ELR (cell line): ENCODE measurements around the gene VDAC2.
A peak's percentile ranks its signal among the peaks of the same experiment; 100 is the strongest.
"Not testable (repeated sequence)": the region's sequence is repeated elsewhere in the genome, so short reads cannot be mapped to it uniquely, and the experiment has no call there.

Experiments used
- DNase-seq: peaks from one replicate; pipeline ENCODE4 v3.0.0-alpha.2; 2015; ENCODE audit warnings: low read depth

The VDAC2 gene

DNA sequence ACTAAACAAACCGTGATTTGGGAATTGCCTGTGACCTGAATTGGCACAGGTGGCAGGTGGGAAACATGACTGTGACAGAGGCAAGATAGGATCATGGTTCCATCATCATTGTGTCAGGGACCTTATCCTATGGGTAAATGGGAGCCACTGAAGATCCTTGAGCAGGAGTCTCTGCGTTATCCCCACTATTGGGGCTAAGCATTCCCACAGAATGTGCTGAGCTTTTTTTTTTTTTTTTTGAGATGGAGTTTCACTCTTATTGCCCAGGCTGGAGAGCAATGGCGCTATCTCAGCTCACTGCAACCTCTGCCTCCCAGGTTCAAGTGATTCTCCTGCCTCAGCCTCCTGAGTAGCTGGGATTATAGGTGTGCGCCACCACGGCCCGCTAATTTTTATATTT, 10.6 kb upstream of the VDAC2 start:
- DNase-seq = not testable (repeated sequence)

DNA sequence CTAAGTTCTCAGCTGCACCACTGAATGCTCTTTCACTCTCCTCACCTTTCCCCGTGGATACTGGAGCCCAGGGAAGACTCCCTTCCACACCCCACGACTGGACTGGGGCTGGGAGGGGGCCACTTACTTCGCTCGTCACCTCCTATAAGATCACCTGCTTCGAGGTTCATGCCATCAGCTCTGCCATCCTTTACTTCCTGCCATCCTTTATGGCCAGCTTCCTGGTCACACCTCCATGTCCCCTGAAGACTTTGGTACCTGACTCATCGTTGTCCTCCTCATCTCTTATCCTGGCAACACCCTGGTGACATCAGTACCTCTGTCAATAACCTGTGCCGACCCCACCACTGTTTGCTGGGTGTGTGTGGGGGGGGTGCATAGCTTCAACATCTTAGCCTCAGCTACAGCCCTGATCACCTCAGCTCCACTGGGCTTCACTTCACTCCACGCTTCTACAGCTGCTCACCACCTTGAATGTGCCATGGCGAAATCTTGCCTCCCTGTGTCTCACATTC, 8.7 kb upstream of the VDAC2 start:
- no peak for DNase-seq

DNA sequence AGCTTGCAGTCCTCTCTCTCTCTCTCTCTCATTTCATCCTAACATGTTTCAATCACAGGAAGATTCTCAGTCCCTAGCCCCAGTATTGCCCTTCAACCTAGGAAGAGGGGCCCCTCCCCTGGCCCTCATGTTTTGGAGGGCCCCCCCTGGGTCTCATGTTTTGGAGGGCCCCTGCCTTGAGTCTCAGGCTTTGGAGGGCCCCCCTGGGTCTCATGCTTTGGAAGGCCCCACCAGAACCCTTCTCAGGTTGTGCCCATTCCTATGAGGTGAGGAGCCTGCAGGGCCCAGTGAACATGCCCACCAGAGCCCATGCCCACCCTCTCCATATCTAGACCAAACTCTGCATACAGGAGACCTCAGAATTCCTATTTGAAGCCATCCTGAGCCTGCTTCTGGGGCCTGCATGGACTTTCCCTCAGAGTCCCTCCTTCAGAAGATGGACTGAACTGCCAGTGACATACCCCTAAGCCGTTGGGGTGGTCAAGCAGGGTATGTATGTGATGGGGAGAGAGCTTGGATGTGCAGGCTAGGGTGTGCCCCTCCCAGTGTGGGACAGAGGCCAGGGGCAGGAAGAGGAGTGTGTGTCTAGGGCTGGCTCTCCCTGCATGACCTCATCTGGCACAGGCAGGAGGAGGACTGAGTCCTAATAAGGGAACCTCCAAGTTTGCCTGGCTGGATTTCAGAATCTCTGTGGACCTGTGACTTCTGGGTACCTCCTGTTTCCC, 8.1 kb upstream of the VDAC2 start:
- peak; percentile 49 for DNase-seq

- not testable (repeated sequence) for DNase-seq
These were observed 7.5 kb upstream of the VDAC2 start for GRCh38 chr10:75203046-75203620.

- DNase-seq = no peak
These were observed 6.9 kb upstream of the VDAC2 start for GRCh38 chr10:75203724-75204123.

DNA sequence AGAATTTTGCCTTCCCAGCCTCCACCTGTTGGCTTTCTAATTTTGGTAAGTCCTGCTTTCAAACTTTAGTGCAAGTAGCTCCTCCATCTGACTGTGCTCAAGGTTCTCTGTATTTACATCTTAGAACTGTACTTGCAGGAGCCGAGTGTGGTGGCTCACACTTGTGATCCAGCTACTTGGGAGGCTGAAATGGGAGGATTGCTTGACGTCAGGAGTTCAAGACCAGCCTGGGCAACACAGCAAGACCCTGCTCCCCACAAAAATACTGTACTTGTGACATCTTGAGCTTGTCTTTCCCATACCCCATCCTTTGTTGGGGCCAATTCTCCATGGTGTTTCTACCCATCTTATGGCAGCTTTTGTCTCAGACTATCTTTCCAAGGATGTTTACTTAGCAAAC, 4.7 kb upstream of the VDAC2 start:
- no peak for DNase-seq

- not testable (repeated sequence) for DNase-seq
These were observed 4.0 kb upstream of the VDAC2 start for GRCh38 chr10:75206638-75207037.

DNA sequence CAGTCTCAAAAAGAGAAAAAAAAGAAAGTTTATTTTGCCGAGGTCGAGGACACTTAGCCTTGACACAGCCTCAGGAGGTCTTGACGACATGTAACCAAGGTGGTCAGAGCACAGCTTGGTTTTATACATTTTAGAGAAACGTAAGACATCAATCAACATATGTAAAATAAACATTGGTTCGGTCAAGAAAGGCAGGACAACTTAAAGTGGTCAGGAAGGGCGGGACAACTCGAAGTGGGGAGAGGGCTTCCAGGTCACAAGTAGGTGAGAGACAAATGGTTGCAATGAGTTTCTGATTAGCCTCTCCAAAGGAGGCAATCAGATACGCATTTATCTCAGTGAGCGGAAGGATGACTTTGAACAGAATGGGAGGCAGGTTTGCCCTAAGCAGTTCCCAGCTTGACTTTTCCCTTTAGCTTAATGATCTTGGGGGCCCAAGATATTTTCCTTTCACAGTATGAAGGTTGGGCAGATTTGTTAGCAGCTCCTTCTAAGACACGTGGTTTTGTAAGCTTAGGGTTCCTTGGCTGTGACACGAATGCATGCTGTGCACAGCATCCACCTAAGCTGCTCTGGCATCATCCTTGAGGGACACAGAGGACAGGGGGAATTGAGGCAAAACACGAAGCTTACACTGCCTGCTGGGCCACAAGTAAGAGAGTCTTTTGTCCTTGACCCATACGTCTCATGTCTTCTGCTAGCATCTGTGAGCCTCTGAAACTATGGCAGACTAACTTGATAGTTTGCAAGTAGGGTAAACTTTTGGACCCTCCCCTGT, 3.3 kb upstream of the VDAC2 start:
- no peak for DNase-seq

GRCh38 chr10:75207857-75208144, 2.8 kb upstream of the VDAC2 start:
- no peak for DNase-seq

DNA sequence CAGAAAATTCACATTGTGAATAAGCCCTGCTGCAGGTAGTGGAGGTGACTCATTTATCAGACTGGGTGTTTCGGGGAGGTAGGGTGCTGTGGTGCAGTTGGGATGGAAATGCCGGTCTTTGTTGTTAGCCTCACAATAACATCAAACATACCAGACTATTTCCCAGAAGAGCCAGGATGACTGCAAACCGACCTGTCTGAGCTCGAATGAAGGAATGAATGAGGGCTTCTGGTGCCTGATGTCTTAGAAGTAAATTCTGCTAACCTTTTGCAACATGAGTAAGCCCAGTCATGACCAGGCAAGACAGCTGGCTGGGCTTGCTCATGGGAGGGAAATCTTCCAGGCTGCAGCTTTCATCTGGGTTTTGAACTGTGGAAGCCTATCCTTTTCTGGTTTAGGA, 2.4 kb upstream of the VDAC2 start:
- peak; percentile 58 for DNase-seq

GRCh38 chr10:75209086-75209920, 1.3 kb upstream of the VDAC2 start:
- DNase-seq = no peak

- peak; percentile 80 for DNase-seq
These were observed 695 bp upstream of the VDAC2 start for GRCh38 chr10:75209921-75210281.

GRCh38 chr10:75211007-75211691, 553 bp downstream of the VDAC2 start:
- DNase-seq = peak; percentile 74

DNA sequence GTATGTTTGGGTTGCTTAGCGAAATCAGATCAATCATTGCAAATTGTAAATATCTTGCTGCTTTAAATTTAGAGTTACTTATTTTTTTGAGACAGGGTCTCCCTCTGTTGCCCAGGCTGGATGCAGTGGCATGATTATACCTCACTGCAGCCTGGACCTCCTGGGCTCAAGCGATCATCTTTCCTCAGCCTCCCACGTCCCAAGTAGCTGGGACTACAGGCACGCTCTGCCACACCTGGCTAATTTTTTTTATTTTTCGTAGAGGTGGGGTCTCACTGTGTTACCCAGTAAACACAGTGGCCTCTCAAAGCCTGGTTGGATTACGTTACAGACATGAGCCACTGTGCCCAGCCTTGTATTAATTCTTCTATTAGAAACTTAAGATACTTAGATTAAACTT, 1.7 kb downstream of the VDAC2 start:
- no peak for DNase-seq

DNA sequence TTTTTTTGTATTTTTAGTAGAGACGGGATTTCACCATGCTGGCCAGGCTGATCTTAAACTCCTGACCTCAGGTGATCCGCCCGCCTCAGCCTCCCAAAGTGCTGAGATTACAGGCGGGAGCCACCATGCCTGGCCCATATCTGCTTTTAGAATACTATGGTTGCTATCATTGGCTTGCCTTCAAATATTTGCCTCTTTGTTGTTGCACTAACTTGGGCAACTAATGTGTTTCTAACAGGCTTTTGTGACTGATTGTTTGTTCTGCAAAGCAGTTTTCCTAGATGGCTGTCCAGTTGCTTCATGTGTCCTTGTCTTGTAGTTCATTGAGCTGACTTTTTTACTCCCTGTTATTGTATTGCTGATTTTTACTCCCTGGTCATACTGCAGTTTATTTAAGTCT, 9.7 kb downstream of the VDAC2 start:
- DNase-seq = no peak

GRCh38 chr10:75221492-75221891, 10.9 kb downstream of the VDAC2 start:
- DNase-seq = not testable (repeated sequence)

DNA sequence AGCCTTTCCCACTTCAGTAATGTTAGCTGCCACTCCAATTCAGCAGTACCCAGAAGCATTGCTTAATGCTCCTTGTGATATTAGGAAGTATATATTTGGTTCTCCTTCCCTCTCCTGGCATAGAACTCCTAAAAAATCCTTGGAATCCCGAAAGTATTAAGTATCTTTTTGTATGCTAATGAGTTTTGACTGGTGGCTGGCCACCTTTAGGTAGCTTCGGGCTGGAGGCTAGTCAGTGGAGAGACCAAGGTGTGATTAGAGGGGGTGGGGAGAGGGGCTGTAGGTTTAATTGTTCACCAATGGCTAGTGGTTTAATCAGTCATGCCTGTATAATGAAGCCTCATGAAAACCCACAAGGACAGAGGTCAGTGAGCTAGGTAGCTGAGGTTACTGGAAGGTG, 12.9 kb downstream of the VDAC2 start:
- DNase-seq = no peak

- no peak for DNase-seq
These were observed 15.5 kb downstream of the VDAC2 start for GRCh38 chr10:75226095-75226494.

GRCh38 chr10:75226656-75227055, 16.1 kb downstream of the VDAC2 start:
- DNase-seq = no peak

DNA sequence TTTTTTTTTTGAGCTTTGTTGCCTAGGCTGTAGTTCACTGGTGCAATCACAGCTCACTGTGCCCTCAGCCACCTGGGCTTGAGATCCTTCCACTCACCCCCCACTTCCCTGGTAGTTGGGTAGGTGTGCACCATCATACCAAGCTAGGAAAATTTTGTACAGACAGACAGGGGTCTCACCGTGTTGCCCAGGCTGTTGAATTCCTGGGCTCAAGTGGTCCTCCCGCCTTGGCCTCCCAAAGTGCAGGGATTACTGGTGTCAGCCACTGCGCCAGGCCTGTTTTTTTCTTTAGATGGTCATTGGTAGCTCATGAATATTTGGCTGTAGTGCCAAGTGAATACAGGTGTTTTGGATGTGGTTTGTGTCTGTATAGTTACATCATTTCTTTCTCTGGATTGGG, 17.7 kb downstream of the VDAC2 start:
- no peak for DNase-seq

- DNase-seq = no peak
These were observed 18.2 kb downstream of the VDAC2 start for GRCh38 chr10:75228834-75229233.

DNA sequence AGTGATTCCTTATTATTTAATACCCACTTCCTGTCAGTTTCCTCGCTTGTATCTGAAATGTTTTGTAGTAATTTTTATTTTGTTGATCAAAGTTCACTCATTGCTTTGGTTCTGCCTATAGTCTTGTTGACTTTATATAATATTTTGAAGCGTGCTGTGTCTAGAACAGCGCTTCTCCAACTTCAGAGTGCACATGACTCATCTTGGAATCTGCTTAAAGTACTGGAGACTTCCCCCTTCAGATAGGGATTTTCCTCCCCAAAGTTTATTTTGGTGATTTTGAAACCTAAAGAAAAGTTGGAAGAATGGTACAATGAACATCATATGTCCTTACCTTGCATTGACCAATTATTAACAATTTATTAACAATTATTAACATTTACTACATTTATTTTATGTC, 19.4 kb downstream of the VDAC2 start:
- DNase-seq = peak; percentile 69
